Fibroblast of the aortic adventitia (primary cell): ENCODE measurements around the gene ZGRF1. TPM values are rescaled to one million over a fixed set of nuclear protein-coding genes. Genes with fewer than 3 reads are reported as not detected.
"Not testable (repeated sequence)": the region's sequence is repeated elsewhere in the genome, so short reads cannot be mapped to it uniquely, and the experiment has no call there.

ENCODE experiments used
- DNase-seq: peaks from one replicate; pipeline ENCODE4 v3.0.0-alpha.2; 2010; ENCODE audit warnings: low read depth
- H3K4me3 ChIP-seq: 2 replicates; pipeline ENCODE4 v1.5.1; 2011; ENCODE audit warnings: low read depth, mild to moderate bottlenecking, control low read depth, low read length, moderate library complexity
- CTCF ChIP-seq: IDR thresholded peaks from 2 replicates; pipeline ENCODE4 v1.5.1; 2011; ENCODE audit warnings: mild to moderate bottlenecking, low read length, control low read depth, inconsistent platforms; ENCODE audit not compliant: insufficient read depth
- total RNA-seq: library from RNA; depleted of rRNA; stranded (reverse); fragments of >200 nt; gene quantifications from 2 replicates; pipeline ENCODE4 v1.2.3, GENCODE V29; 2012; ENCODE audit warnings: low replicate concordance

The ZGRF1 gene
- total RNA-seq, 1 donor: 26.1 TPM

GRCh38 chr4:112668131-112668530 lies 31.4 kb upstream of the ZGRF1 start:
- DNase-seq: no peak

GRCh38 chr4:112664611-112665010 lies 27.9 kb upstream of the ZGRF1 start:
- DNase-seq: no peak
- TF ChIP-seq CTCF: no peak
- no peak overlapping the region for H3K4me3 ChIP-seq

More at GRCh38 chr4:112668131-112668530, 31.4 kb upstream of the ZGRF1 start:
- H3K4me3 ChIP-seq: no peak overlapping the region
- no peak for TF ChIP-seq CTCF

- DNase-seq, H3K4me3 ChIP-seq: not testable (repeated sequence)
Measured at GRCh38 chr4:112656115-112656514, 19.4 kb upstream of the ZGRF1 start.

- H3K4me3 ChIP-seq: no peak overlapping the region
- TF ChIP-seq CTCF: no peak
- no peak for DNase-seq
Measured at GRCh38 chr4:112655270-112655669, 18.6 kb upstream of the ZGRF1 start.

- no peak overlapping the region for H3K4me3 ChIP-seq
- DNase-seq: no peak
- TF ChIP-seq CTCF: no peak
Measured at GRCh38 chr4:112652216-112652615, 15.5 kb upstream of the ZGRF1 start.

GRCh38 chr4:112651641-112652040 lies 14.9 kb upstream of the ZGRF1 start:
- no peak overlapping the region for H3K4me3 ChIP-seq
- no peak for TF ChIP-seq CTCF
- DNase-seq: no peak

GRCh38 chr4:112650332-112650731 lies 13.6 kb upstream of the ZGRF1 start:
- no peak overlapping the region for H3K4me3 ChIP-seq
- DNase-seq: no peak
- no peak for TF ChIP-seq CTCF
